ENCODE measurements around the gene ACSL5.

The ACSL5 gene

GRCh38 chr10:112429654-112430230 lies 55.8 kb downstream of the ACSL5 start:
- DNase-seq (ENCODE audit: low read depth) = no peak
- H3K4me3 ChIP-seq (ENCODE audit: low read depth, low read length) = no peak overlapping the region
- no peak for TF ChIP-seq CTCF (IDR thresholded peaks at IDR 0.05; ENCODE audit: low read depth, low read length, missing control alignments)

GRCh38 chr10:112433136-112433535 lies 59.2 kb downstream of the ACSL5 start:
- H3K4me3 ChIP-seq (ENCODE audit: low read depth, low read length) = no peak overlapping the region
- no peak for TF ChIP-seq CTCF (IDR thresholded peaks at IDR 0.05; ENCODE audit: low read depth, low read length, missing control alignments)

GRCh38 chr10:112434988-112435619 lies 61.2 kb downstream of the ACSL5 start:
- H3K4me3 ChIP-seq (ENCODE audit: low read depth, low read length) = no peak overlapping the region
- DNase-seq (ENCODE audit: low read depth) = no peak
- peak; percentile 11 for TF ChIP-seq CTCF (IDR thresholded peaks at IDR 0.05; ENCODE audit: low read depth, low read length, missing control alignments)

More at GRCh38 chr10:112433136-112433535, 59.2 kb downstream of the ACSL5 start:
- no peak for DNase-seq (ENCODE audit: low read depth)

- DNase-seq (ENCODE audit: low read depth) = no peak
- H3K4me3 ChIP-seq (ENCODE audit: low read depth, low read length) = no peak overlapping the region
- TF ChIP-seq CTCF (IDR thresholded peaks at IDR 0.05; ENCODE audit: low read depth, low read length, missing control alignments) = no peak
These were observed 64.4 kb downstream of the ACSL5 start for GRCh38 chr10:112438356-112438755.

GRCh38 chr10:112441520-112441919 lies 67.6 kb downstream of the ACSL5 start:
- H3K4me3 ChIP-seq (ENCODE audit: low read depth, low read length) = no peak overlapping the region
- TF ChIP-seq CTCF (IDR thresholded peaks at IDR 0.05; ENCODE audit: low read depth, low read length, missing control alignments) = no peak
- no peak for DNase-seq (ENCODE audit: low read depth)

- DNase-seq (ENCODE audit: low read depth) = no peak
- no peak for TF ChIP-seq CTCF (IDR thresholded peaks at IDR 0.05; ENCODE audit: low read depth, low read length, missing control alignments)
- no peak overlapping the region for H3K4me3 ChIP-seq (ENCODE audit: low read depth, low read length)
These were observed 68.1 kb downstream of the ACSL5 start for GRCh38 chr10:112442063-112442462.
